HEK293 (cell line): Measurements from ENCODE around the gene FOXM1.
"Not testable (repeated sequence)": the region's sequence is repeated elsewhere in the genome, so short reads cannot be mapped to it uniquely, and the experiment has no call there.

Source experiments
- CTCF ChIA-PET: fragments of 350-600 bp; formaldehyde crosslinking; extraction: SDS; loops from one replicate; lab custom pipeline; 2021; ENCODE audit warnings: antibody characterized with exemption; lab: Yijun Ruan, JAX
- POLR2A ChIA-PET: fragments of 300-600 bp; formaldehyde crosslinking; extraction: SDS; loops from one replicate; lab custom pipeline; 2020; ENCODE audit warnings: antibody characterized with exemption, inconsistent platforms; lab: Yijun Ruan, JAX
- H3K27ac ChIP-seq: fragments of 200-500 bp; sonication (Bioruptor generic); 2 replicates; pipeline ENCODE4 v1.5.1; 2014; ENCODE audit warnings: low read depth, low read length, control low read depth, inconsistent platforms; ENCODE audit errors: extremely low read depth
- H3K36me3 ChIP-seq, 2 experiments: fragments of 200-500 bp in 1 of 2; sonication (Bioruptor generic) in 1 of 2; 1 replicate in 1 of 2; 2 replicates in 1 of 2; pipeline ENCODE4 v1.5.1; 2014 to 2017; ENCODE audit warnings: inconsistent platforms in 2 of 2, low read length in 2 of 2; ENCODE audit not compliant: control insufficient read depth in 2 of 2, insufficient read depth in 1 of 2
- H3K4me1 ChIP-seq: fragments of 200-500 bp; sonication (Bioruptor generic); 2 replicates; pipeline ENCODE4 v1.5.1; 2014; ENCODE audit warnings: mild to moderate bottlenecking, low read length, inconsistent platforms; ENCODE audit not compliant: control insufficient read depth, insufficient read depth
- H3K4me3 ChIP-seq: 2 replicates; pipeline ENCODE4 v1.5.1; 2011; ENCODE audit warnings: low read depth, mild to moderate bottlenecking, control low read depth, low read length, moderate library complexity
- H3K9me3 ChIP-seq: fragments of 200-500 bp; sonication (Bioruptor generic); 2 replicates; pipeline ENCODE4 v1.5.1; 2014; ENCODE audit warnings: low read depth, low read length, inconsistent platforms; ENCODE audit not compliant: control insufficient read depth, insufficient read depth
- AEBP2 ChIP-seq: fragments of 450-650 bp; formaldehyde crosslinking; IDR thresholded peaks from 2 replicates; pipeline ENCODE4 v1.5.1; 2016; ENCODE audit warnings: missing biosample characterization, missing genetic modification characterization, borderline replicate concordance
- GLI4 ChIP-seq: fragments of 450-650 bp; formaldehyde crosslinking; IDR thresholded peaks from 2 replicates; pipeline ENCODE4 v1.5.1; 2016; ENCODE audit warnings: missing biosample characterization, missing genetic modification characterization
- SCRT1 ChIP-seq: fragments of 450-650 bp; formaldehyde crosslinking; IDR thresholded peaks from 2 replicates; pipeline ENCODE4 v1.5.1; 2016; ENCODE audit warnings: missing biosample characterization, missing genetic modification characterization, borderline replicate concordance
- SCRT2 ChIP-seq: fragments of 450-650 bp; formaldehyde crosslinking; IDR thresholded peaks from 2 replicates; pipeline ENCODE4 v1.5.1; 2016; ENCODE audit warnings: missing biosample characterization, missing genetic modification characterization
- ZBTB20 ChIP-seq: fragments of 450-650 bp; formaldehyde crosslinking; IDR thresholded peaks from 2 replicates; pipeline ENCODE4 v1.5.1; 2016; ENCODE audit warnings: missing biosample characterization, missing genetic modification characterization
- ZNF121 ChIP-seq: fragments of 450-650 bp; formaldehyde crosslinking; IDR thresholded peaks from 2 replicates; pipeline ENCODE4 v1.5.1; 2016; ENCODE audit warnings: missing biosample characterization, missing genetic modification characterization
- ZNF133 ChIP-seq: fragments of 450-650 bp; formaldehyde crosslinking; IDR thresholded peaks from 2 replicates; pipeline ENCODE4 v1.5.1; 2016; ENCODE audit warnings: missing biosample characterization, missing genetic modification characterization
- ZNF211 ChIP-seq: fragments of 450-650 bp; formaldehyde crosslinking; IDR thresholded peaks from 2 replicates; pipeline ENCODE4 v1.5.1; 2016; ENCODE audit warnings: low read depth, missing biosample characterization, missing genetic modification characterization
- ZNF311 ChIP-seq: fragments of 450-650 bp; formaldehyde crosslinking; IDR thresholded peaks from 2 replicates; pipeline ENCODE4 v1.5.1; 2017; ENCODE audit warnings: missing biosample characterization, missing genetic modification characterization, borderline replicate concordance
- ZNF404 ChIP-seq: fragments of 450-650 bp; formaldehyde crosslinking; IDR thresholded peaks from 2 replicates; pipeline ENCODE4 v1.5.1; 2017; ENCODE audit warnings: missing biosample characterization, missing genetic modification characterization
- ZNF416 ChIP-seq: fragments of 450-650 bp; formaldehyde crosslinking; IDR thresholded peaks from 2 replicates; pipeline ENCODE4 v1.5.1; 2016; ENCODE audit warnings: missing biosample characterization, missing genetic modification characterization
- ZNF514 ChIP-seq: fragments of 450-650 bp; formaldehyde crosslinking; IDR thresholded peaks from 2 replicates; pipeline ENCODE4 v1.5.1; 2016; ENCODE audit warnings: missing biosample characterization, missing genetic modification characterization
- ZNF555 ChIP-seq: fragments of 450-650 bp; formaldehyde crosslinking; conservative IDR thresholded peaks from 2 replicates; pipeline ENCODE4 v1.5.1; 2017; ENCODE audit warnings: missing biosample characterization, mild to moderate bottlenecking, missing genetic modification characterization, inconsistent platforms
- ZNF580 ChIP-seq: fragments of 450-650 bp; formaldehyde crosslinking; IDR thresholded peaks from 2 replicates; pipeline ENCODE4 v1.5.1; 2016; ENCODE audit warnings: missing biosample characterization, missing genetic modification characterization
- ZNF664 ChIP-seq: fragments of 450-650 bp; formaldehyde crosslinking; IDR thresholded peaks from 2 replicates; pipeline ENCODE4 v1.5.1; 2016; ENCODE audit warnings: missing biosample characterization, missing genetic modification characterization
- ZNF692 ChIP-seq: fragments of 450-650 bp; formaldehyde crosslinking; IDR thresholded peaks from 2 replicates; pipeline ENCODE4 v1.5.1; 2016; ENCODE audit warnings: missing biosample characterization, missing genetic modification characterization
- ZNF777 ChIP-seq: fragments of 450-650 bp; formaldehyde crosslinking; IDR thresholded peaks from 2 replicates; pipeline ENCODE4 v1.5.1; 2017; ENCODE audit warnings: missing biosample characterization, missing genetic modification characterization, borderline replicate concordance
- ZNF792 ChIP-seq: fragments of 450-650 bp; formaldehyde crosslinking; IDR thresholded peaks from 2 replicates; pipeline ENCODE4 v1.5.1; 2016; ENCODE audit warnings: missing biosample characterization, missing genetic modification characterization

FOXM1 gene

GRCh38 chr12:2864198-2864597 is 12.8 kb downstream of the FOXM1 start:
- ChIA-PET POLR2A (interaction anchor here (1.3 to 1.5 kb wide), 3 partner anchors 9 to 13 kb away, joined by 4 to 7 read pairs (median 5); partner anchors contain the start of genes FOXM1 and RHNO1), CTCF (interaction anchor here (0.7 to 1.7 kb wide), 4 partner anchors 21 to 1768 kb away, joined by 3 to 5 read pairs (median 3); partner anchors contain the start of gene TULP3)
- no peak overlapping the region for H3K27ac ChIP-seq
- TF ChIP-seq ZNF777 (tag by site-specific recombination): no peak
- 0 out of 2 replicates have a peak, but pooled peaks have one; percentile 21 for TF ChIP-seq ZNF133 (tag by site-specific recombination)
- H3K4me1 ChIP-seq: no peaks in the 10 kb centered on the region
- no peak overlapping the region for H3K4me3 ChIP-seq
- H3K36me3 ChIP-seq: peaks cover 64 to 92% of the 10 kb centered on the region in 2 experiments
- no peaks in the 10 kb centered on the region for H3K9me3 ChIP-seq

GRCh38 chr12:2863402-2863801 is 13.6 kb downstream of the FOXM1 start:
- H3K27ac ChIP-seq: not testable (repeated sequence)
- TF ChIP-seq ZNF121: peak; percentile 89
- TF ChIP-seq, all 188 proteins: peak for 1; not testable (repeated sequence) for 187
- POLR2A ChIA-PET: interaction anchor here (1.3 to 1.5 kb wide), 3 partner anchors 9 to 14 kb away, joined by 4 to 7 read pairs (median 5); partner anchors contain the start of genes FOXM1 and RHNO1
- H3K4me1 ChIP-seq, H3K9me3 ChIP-seq, H3K4me3 ChIP-seq: not testable (repeated sequence)
- CTCF ChIA-PET: interaction anchor here (0.5 to 1.7 kb wide), 6 partner anchors 9 to 171 kb away, joined by 3 to 8 read pairs (median 4); partner anchors contain the start of gene TULP3
- peaks cover 70 to 92% of the 10 kb centered on the region in 2 experiments for H3K36me3 ChIP-seq

GRCh38 chr12:2862876-2863275 is 14.1 kb downstream of the FOXM1 start:
- Histone ChIP-seq H3K4me1 (no peaks in the 10 kb centered on the region), H3K9me3 (no peaks in the 10 kb centered on the region), H3K27ac (no peak overlapping the region), H3K4me3 (no peak overlapping the region), H3K36me3 (peaks cover 68 to 92% of the 10 kb centered on the region in 2 experiments)
- ChIA-PET CTCF (interaction anchor here (0.5 to 1.7 kb wide), 5 partner anchors 9 to 172 kb away, joined by 3 to 8 read pairs (median 4); no protein-coding TSS in a partner anchor), POLR2A (interaction anchor here (1.5 kb wide), 2 partner anchors 9 to 14 kb away, joined by 4 to 5 read pairs; partner anchors contain the start of genes FOXM1 and RHNO1)
- TF ChIP-seq ZNF692 (tag by site-specific recombination): no peak
- no peak for TF ChIP-seq ZNF211 (tag by site-specific recombination)
- no peak for TF ChIP-seq ZNF580
- TF ChIP-seq ZNF777 (tag by site-specific recombination): no peak
- TF ChIP-seq ZNF404: no peak
- TF ChIP-seq AEBP2 (tag by site-specific recombination): no peak
- no peak for TF ChIP-seq ZNF664
- no peak for TF ChIP-seq ZNF555 (tag by site-specific recombination)
- no peak for TF ChIP-seq ZNF416
- no peak for TF ChIP-seq GLI4 (tag by site-specific recombination)

- Histone ChIP-seq H3K36me3 (peaks cover 43 to 72% of the 10 kb centered on the region in 2 experiments), H3K4me3 (no peak overlapping the region), H3K4me1 (no peaks in the 10 kb centered on the region), H3K9me3 (no peaks in the 10 kb centered on the region), H3K27ac (no peak overlapping the region)
- ChIA-PET CTCF (interaction anchor here (0.6 to 5.3 kb wide), 3 partner anchors 15 to 187 kb away, joined by 3 to 20 read pairs (median 5); no protein-coding TSS in a partner anchor), POLR2A (no interaction called here)
- no peak for TF ChIP-seq ZNF792 (tag by site-specific recombination)
- TF ChIP-seq ZNF514 (tag by site-specific recombination): no peak
- peak; percentile 88 for TF ChIP-seq SCRT1 (tag by site-specific recombination)
- no peak for TF ChIP-seq ZNF311 (tag by site-specific recombination)
- TF ChIP-seq ZBTB20 (tag by site-specific recombination): no peak
- TF ChIP-seq SCRT2 (tag by site-specific recombination): peak; percentile 93
These were observed 16.8 kb downstream of the FOXM1 start for GRCh38 chr12:2860170-2860569.
